H9 (cell line): ENCODE data around the gene VCAN. TPM values are rescaled to one million over a fixed set of nuclear protein-coding genes. Genes with fewer than 3 reads are reported as not detected.

ENCODE experiments used
- DNase-seq: peaks from one replicate; pipeline ENCODE4 v3.0.0-alpha.2; 2017
- H2AFZ ChIP-seq: one replicate; pipeline ENCODE4 v1.6.1; 2013; ENCODE audit warnings: mild to moderate bottlenecking, low read length, control low read depth, moderate library complexity
- H2AK5ac ChIP-seq: 2 replicates; pipeline ENCODE4 v1.6.1; 2013; ENCODE audit warnings: low read length, control low read depth, mixed read lengths; ENCODE audit not compliant: insufficient read length
- H2BK120ac ChIP-seq: one replicate; pipeline ENCODE4 v1.6.1; 2013; ENCODE audit warnings: low read depth, mild to moderate bottlenecking, low read length, control low read depth, inconsistent platforms; ENCODE audit not compliant: poor library complexity, severe bottlenecking
- H2BK12ac ChIP-seq: 2 replicates; pipeline ENCODE4 v1.6.1; 2013; ENCODE audit warnings: low read length, control low read depth, mixed read lengths, low read depth; ENCODE audit not compliant: insufficient read length
- H2BK15ac ChIP-seq: 2 replicates; pipeline ENCODE4 v1.6.1; 2013; ENCODE audit warnings: low read depth, low read length, control low read depth
- H2BK20ac ChIP-seq: one replicate; pipeline ENCODE4 v1.6.1; 2013; ENCODE audit warnings: low read depth, mild to moderate bottlenecking, low read length, control low read depth, inconsistent platforms; ENCODE audit not compliant: poor library complexity, severe bottlenecking
- H2BK5ac ChIP-seq: 2 replicates; pipeline ENCODE4 v1.6.1; 2013; ENCODE audit warnings: low read length, control low read depth, mixed read lengths; ENCODE audit not compliant: insufficient read length
- H3K14ac ChIP-seq: 2 replicates; pipeline ENCODE4 v1.6.1; 2013; ENCODE audit warnings: low read length, control low read depth; ENCODE audit not compliant: insufficient read depth
- H3K18ac ChIP-seq: 2 replicates; pipeline ENCODE4 v1.6.1; 2013; ENCODE audit warnings: low read depth, mild to moderate bottlenecking, mixed read lengths, low read length, control low read depth; ENCODE audit not compliant: insufficient read length
- H3K23ac ChIP-seq: 2 replicates; pipeline ENCODE4 v1.6.1; 2013; ENCODE audit warnings: low read length, control low read depth, mixed read lengths, low read depth; ENCODE audit not compliant: insufficient read length
- H3K23me2 ChIP-seq: 2 replicates; pipeline ENCODE4 v1.6.1; 2013; ENCODE audit warnings: low read depth, mild to moderate bottlenecking, mixed read lengths, low read length, control low read depth; ENCODE audit not compliant: insufficient read length, poor library complexity, severe bottlenecking
- H3K27ac ChIP-seq: 2 replicates; pipeline ENCODE4 v1.5.1; 2013; ENCODE audit warnings: low read length, control low read depth, mixed read lengths, low read depth; ENCODE audit not compliant: insufficient read length
- H3K27me3 ChIP-seq: 2 replicates; pipeline ENCODE4 v1.6.1; 2013; ENCODE audit warnings: low read length, control low read depth, inconsistent platforms; ENCODE audit not compliant: insufficient read depth
- H3K4ac ChIP-seq: 2 replicates; pipeline ENCODE4 v1.6.1; 2013; ENCODE audit warnings: low read depth, mild to moderate bottlenecking, control low read depth, inconsistent platforms, low read length, moderate library complexity
- H3K4me1 ChIP-seq: 2 replicates; pipeline ENCODE4 v1.6.1; 2013; ENCODE audit warnings: low read length, control low read depth, inconsistent platforms; ENCODE audit not compliant: insufficient read depth
- H3K4me2 ChIP-seq: 2 replicates; pipeline ENCODE4 v1.6.1; 2013; ENCODE audit warnings: low read length, control low read depth, mixed read lengths; ENCODE audit not compliant: insufficient read length, insufficient read depth
- H3K56ac ChIP-seq: 2 replicates; pipeline ENCODE4 v1.6.1; 2013; ENCODE audit warnings: low read depth, mild to moderate bottlenecking, mixed read lengths, low read length, control low read depth; ENCODE audit not compliant: insufficient read length
- H3K79me1 ChIP-seq: 2 replicates; pipeline ENCODE4 v1.6.1; 2013; ENCODE audit warnings: low read depth, mild to moderate bottlenecking, moderate library complexity, low read length, control low read depth, inconsistent platforms; ENCODE audit not compliant: insufficient read depth, poor library complexity, severe bottlenecking
- H3K79me2 ChIP-seq: 2 replicates; pipeline ENCODE4 v1.6.1; 2013; ENCODE audit warnings: low read length, control low read depth, inconsistent platforms; ENCODE audit not compliant: insufficient read depth
- H3K9ac ChIP-seq: 2 replicates; pipeline ENCODE4 v1.6.1; 2013; ENCODE audit warnings: low read length, control low read depth, mixed read lengths; ENCODE audit not compliant: insufficient read length; ENCODE audit errors: extremely low read depth
- H3K9me3 ChIP-seq: one replicate; pipeline ENCODE4 v1.6.1; 2013; ENCODE audit warnings: low read depth, low read length, inconsistent platforms; ENCODE audit not compliant: control insufficient read depth
- H3T11ph ChIP-seq: one replicate; pipeline ENCODE4 v1.6.1; 2013; ENCODE audit warnings: mild to moderate bottlenecking, low read length, control low read depth, inconsistent platforms
- H4K20me1 ChIP-seq: one replicate; pipeline ENCODE4 v1.6.1; 2013; ENCODE audit not compliant: control insufficient read depth, insufficient read length, insufficient read depth
- H4K5ac ChIP-seq: 2 replicates; pipeline ENCODE4 v1.6.1; 2013; ENCODE audit warnings: low read depth, mild to moderate bottlenecking, mixed read lengths, low read length, control low read depth; ENCODE audit not compliant: insufficient read length
- H4K8ac ChIP-seq: replicated peaks from 2 replicates; pipeline ENCODE4 v1.6.1; 2013; ENCODE audit warnings: low read length, control low read depth, mixed read lengths, low read depth; ENCODE audit not compliant: insufficient read length
- H4K91ac ChIP-seq: 2 replicates; pipeline ENCODE4 v1.6.1; 2013; ENCODE audit warnings: low read depth, mild to moderate bottlenecking, moderate library complexity, mixed read lengths, low read length, control low read depth; ENCODE audit not compliant: insufficient read length
- H3K27ac Mint-ChIP-seq, 3 experiments: 2 replicates in 2 of 3; 3 replicates in 1 of 3; pipeline ENCODE4 v1.8.0; 2020 to 2021; ENCODE audit warnings: mixed read lengths in 3 of 3, mild to moderate bottlenecking in 1 of 3, moderate library complexity in 1 of 3
- H3K27me3 Mint-ChIP-seq: 2 replicates; pipeline ENCODE4 v1.8.0; 2021; ENCODE audit warnings: low read depth, mild to moderate bottlenecking, moderate library complexity, mixed read lengths
- H3K36me3 Mint-ChIP-seq, 3 experiments: 2 replicates in 2 of 3; 3 replicates in 1 of 3; pipeline ENCODE4 v1.8.0; 2020 to 2021; ENCODE audit warnings: low read depth in 3 of 3, mixed read lengths in 3 of 3; ENCODE audit not compliant: insufficient read depth in 1 of 3
- H3K4me1 Mint-ChIP-seq, 2 experiments: 2 replicates each; pipeline ENCODE4 v1.8.0; 2020; ENCODE audit warnings: mixed read lengths in 2 of 2
- H3K4me3 Mint-ChIP-seq, 2 experiments: 2 replicates in 1 of 2; 3 replicates in 1 of 2; pipeline ENCODE4 v1.8.0; 2020 to 2021; ENCODE audit warnings: mild to moderate bottlenecking in 2 of 2, mixed read lengths in 2 of 2, moderate library complexity in 1 of 2
- H3K9me3 Mint-ChIP-seq, 2 experiments: 2 replicates in 1 of 2; 3 replicates in 1 of 2; pipeline ENCODE4 v1.8.0; 2020; ENCODE audit warnings: mild to moderate bottlenecking in 2 of 2, mixed read lengths in 2 of 2, moderate library complexity in 1 of 2
- CTCF ChIP-seq: fragments of 200-600 bp; sonication (generic); conservative IDR thresholded peaks from 3 replicates; pipeline ENCODE4 v1.8.0; 2021; ENCODE audit warnings: antibody characterized with exemption, mild to moderate bottlenecking
- WGBS: extraction: QIAGEN DNeasy Blood & Tissue Kit; methylation state at CpG from one replicate; pipeline ENCODE4 v1.1.7; 2013; ENCODE audit warnings: missing lambda C conversion rate, low lambda C conversion rate, mixed read lengths; ENCODE audit not compliant: insufficient read length; ENCODE audit errors: extremely low coverage; 5-methylcytosine and 5-hydroxymethylcytosine counted together
- total RNA-seq: library from RNA; stranded (reverse); gene quantifications from 2 replicates; pipeline ENCODE4 v1.2.1, GENCODE V29; 2021

VCAN gene
- total RNA-seq, 1 experiment from 2014 or later = 278 TPM

GRCh38 chr5:83531661-83532060 is 60.1 kb downstream of the VCAN start:
- H3K56ac ChIP-seq = no peak overlapping the region
- H3K27me3 ChIP-seq = no peaks in the 10 kb centered on the region
- no peaks in the 10 kb centered on the region for H3K79me2 ChIP-seq
- H3K14ac ChIP-seq = no peak overlapping the region
- H3T11ph ChIP-seq = no peak overlapping the region
- no peak overlapping the region for H3K4me2 ChIP-seq
- no peak overlapping the region for H2AFZ ChIP-seq
- no peak overlapping the region for H3K27ac ChIP-seq
- Mint-ChIP-seq H3K27me3 (no peaks in the 10 kb centered on the region), H3K4me3 (no peak overlapping the region), H3K36me3 (peaks cover 0 to 16% (median 2%) of the 10 kb centered on the region in 3 experiments; a peak in 3 of 7 replicates), H3K4me1 (peaks cover 4 to 19% of the 10 kb centered on the region in 2 experiments; a peak in 3 of 4 replicates), H3K9me3 (no peaks in the 10 kb centered on the region), H3K27ac (no peak overlapping the region)
- no peak overlapping the region for H4K91ac ChIP-seq
- H3K9me3 ChIP-seq = no peaks in the 10 kb centered on the region
- H3K23ac ChIP-seq = no peak overlapping the region
- H3K79me1 ChIP-seq = no peaks in the 10 kb centered on the region
- no peaks in the 10 kb centered on the region for H3K4me1 ChIP-seq
- no peak overlapping the region for H3K9ac ChIP-seq
- no peak overlapping the region for H2BK20ac ChIP-seq
- no peak overlapping the region for H2AK5ac ChIP-seq
- TF ChIP-seq CTCF = no peak
- no peak overlapping the region for H2BK15ac ChIP-seq
- no peak overlapping the region for H2BK12ac ChIP-seq
- H2BK120ac ChIP-seq = no peak overlapping the region
- no peaks in the 10 kb centered on the region for H4K20me1 ChIP-seq
- no CpG with 5 or more reads among the region's 1 CpG for whole genome bisulfite sequencing
- H2BK5ac ChIP-seq = no peak overlapping the region
- H3K4ac ChIP-seq = no peak overlapping the region
- no peaks in the 10 kb centered on the region for H3K23me2 ChIP-seq
- H3K18ac ChIP-seq = no peak overlapping the region
- H4K8ac ChIP-seq = no peak overlapping the region
- no peak for DNase-seq
- no peak overlapping the region for H4K5ac ChIP-seq
